GM19463 (cell line): Measurements from ENCODE around the gene TMEM214.

Experiments
- ATAC-seq: cut with Tn5 transposase; IDR thresholded peaks from one replicate; pipeline ENCODE4 v1.9.1; 2021; ENCODE audit warnings: mild to moderate bottlenecking, moderate library complexity; ENCODE audit not compliant: unreplicated experiment

TMEM214 gene, protein sequence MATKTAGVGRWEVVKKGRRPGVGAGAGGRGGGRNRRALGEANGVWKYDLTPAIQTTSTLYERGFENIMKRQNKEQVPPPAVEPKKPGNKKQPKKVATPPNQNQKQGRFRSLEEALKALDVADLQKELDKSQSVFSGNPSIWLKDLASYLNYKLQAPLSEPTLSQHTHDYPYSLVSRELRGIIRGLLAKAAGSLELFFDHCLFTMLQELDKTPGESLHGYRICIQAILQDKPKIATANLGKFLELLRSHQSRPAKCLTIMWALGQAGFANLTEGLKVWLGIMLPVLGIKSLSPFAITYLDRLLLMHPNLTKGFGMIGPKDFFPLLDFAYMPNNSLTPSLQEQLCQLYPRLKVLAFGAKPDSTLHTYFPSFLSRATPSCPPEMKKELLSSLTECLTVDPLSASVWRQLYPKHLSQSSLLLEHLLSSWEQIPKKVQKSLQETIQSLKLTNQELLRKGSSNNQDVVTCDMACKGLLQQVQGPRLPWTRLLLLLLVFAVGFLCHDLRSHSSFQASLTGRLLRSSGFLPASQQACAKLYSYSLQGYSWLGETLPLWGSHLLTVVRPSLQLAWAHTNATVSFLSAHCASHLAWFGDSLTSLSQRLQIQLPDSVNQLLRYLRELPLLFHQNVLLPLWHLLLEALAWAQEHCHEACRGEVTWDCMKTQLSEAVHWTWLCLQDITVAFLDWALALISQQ

DNA sequence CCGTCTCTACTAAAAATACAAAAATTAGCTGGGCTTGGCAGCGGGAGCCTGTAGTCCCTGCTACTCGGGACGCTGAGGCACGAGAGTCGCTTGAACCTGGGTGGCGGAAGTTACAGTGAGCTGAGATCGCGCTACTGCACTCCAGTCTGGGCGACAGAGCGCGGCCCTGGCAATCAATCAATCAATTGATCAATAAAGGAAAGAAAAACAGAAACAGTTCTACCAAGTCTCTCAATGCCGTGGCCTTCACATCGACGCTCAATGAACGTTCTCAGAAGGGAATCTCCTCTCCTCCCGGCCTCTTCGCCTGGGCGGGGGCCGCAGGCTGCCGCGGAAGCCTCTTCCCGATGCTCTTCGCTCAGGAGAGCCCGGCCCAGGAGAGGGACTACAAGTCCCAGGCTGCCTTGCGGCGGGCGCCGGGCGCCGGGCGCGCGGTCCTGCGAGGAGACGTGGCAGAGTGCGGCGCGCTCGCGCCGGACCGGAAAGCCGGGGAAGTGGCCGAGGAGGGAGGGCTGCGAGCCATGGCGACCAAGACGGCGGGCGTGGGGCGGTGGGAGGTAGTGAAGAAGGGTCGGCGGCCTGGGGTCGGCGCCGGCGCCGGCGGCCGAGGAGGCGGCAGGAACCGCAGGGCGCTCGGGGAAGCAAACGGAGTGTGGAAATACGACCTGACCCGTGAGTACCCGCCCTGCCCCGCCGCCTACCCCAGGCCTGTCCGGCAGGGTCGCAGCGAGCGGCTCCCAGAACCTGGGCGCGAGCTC lies at the start of gene TMEM214:
Gene TMEM214 (plus strand): TSS at position 471 of the 758 bp plus-strand sequence. CDS start 51 bp downstream, at position 522.
- ATAC-seq = peak; percentile 96

DNA sequence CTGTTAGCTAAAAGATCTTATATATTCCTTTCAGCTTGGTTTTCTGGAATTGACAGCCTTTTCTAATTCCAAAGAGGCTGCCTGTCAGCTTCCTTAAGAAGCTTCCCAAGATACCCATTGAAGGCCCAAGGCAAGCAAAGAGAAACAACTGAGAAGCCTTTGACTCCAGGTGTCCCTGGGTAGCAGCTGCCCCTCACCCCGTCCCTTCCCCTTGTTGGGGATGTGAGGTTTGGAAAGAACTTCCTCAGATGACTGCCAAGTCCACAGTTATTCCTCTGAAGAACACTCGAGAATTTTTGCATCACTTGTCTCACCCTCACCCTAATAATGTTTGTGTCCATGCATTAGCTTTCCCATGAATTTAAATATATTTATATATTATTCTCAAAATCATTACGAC lies 49.0 kb upstream of the TMEM214 start:
- ATAC-seq = no peak

DNA sequence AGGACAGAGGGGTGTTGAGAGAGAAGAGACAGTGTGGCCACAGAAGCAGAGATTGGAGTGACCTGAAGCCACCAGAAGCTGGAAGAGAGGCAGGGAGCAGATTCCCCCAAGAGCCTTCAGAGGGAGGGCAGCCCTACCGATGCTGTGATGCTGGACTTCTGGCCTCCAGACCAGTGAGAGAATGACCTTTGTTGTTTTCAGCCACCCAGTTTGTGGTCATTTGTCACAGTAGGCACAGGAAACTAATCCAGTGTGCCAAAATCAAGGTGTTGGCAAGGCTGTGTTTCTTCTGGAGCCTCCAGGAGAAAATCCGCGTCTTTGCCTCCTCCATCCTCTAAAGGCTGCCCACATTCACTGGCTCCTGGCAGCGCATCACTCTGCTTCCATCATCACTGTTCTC lies 47.0 kb upstream of the TMEM214 start:
- no peak for ATAC-seq

DNA sequence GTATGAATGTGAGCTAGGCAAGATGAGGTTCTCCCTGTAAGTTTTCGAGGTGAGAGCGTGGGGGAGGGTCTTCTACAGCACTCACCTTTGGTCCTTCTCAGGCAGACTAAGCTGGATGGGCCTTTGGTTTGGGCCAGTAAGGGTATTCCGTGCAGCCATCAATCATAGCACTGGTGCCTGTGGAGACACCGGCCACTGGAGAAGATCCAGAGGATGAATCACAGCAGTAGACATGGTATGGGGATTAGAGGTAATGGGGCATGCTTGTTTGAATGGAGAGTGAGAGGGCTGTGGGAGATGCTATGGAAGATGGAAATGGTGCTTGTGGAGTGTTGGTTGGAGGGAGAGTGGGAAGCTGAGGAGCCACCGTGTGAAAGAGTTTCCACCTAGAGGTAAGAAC lies 46.2 kb upstream of the TMEM214 start:
- no peak for ATAC-seq

DNA sequence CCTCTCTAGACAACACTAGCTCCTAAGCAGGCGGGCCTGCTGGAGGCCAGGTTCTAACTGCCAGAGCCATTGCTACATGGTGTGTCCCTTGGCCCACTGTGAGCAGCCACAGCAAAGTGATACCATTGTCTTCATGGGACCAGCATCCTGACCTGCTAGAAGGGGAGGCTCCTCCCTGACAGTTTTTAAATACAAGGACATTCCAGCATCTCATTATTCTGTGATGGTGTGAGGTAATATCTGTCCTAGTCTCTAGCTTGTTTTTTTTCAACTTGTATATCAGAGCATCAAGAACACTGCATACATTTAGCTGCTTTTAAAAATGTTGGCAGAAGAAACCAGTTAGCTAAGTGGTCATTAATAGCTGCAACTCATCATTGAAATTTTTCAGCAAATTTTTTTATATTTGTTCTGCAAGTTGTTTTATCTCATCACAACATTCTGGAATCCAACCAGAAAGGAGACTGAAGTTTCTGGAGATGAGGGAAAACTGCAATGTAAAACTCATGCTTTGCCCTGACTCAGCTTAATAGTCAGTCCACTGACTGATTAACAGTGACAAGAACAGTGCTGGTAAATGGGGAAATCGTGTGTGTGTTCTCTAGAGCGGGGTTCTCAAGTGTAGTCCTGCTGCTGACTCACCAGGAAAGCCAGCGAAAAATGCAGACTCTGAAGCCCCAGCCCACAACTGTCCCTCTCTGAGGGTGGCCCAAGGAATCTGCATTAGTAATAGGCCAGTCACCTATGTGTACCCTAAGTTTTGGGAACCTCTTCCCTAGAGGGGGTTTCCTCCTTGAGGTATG lies 44.5 kb upstream of the TMEM214 start:
- ATAC-seq = no peak

DNA sequence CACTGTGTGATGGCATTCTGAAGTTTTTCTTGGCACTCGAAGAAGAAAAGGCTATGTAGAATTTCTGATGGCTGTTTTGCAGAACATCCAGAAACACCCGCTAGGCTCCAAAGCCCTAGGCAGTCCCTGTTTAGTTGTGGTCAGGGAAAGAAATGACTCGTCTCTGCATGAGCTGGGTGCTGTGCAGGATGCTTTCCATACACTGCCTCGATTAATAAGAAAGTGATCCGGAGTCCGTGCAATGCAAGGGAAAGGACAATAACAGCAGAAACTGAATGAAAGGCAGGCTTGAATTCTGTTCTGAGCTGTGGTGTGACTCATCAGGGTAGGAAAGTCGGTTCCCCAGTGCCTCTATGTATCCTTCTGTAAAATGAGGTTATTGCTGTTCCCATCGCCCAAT lies 43.6 kb upstream of the TMEM214 start:
- no peak for ATAC-seq

DNA sequence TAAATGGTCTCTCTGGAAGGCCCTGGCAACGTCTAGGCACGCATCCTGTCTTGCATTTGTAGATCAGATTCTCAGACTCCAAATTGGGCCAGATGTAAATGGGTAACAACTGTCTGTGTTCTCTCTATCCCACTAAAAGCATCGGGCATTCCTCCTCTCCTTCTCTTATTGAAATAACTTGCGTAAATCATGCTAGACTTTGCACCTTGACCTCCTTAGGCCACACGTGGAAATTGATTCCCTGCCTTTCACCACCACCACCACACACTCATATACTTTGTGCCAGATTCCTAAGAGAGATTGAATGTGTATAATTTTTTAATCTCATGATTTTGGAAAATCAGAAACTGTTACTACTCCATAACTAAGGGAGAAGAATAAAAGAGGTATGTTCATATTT lies 41.0 kb upstream of the TMEM214 start:
- ATAC-seq = no peak

DNA sequence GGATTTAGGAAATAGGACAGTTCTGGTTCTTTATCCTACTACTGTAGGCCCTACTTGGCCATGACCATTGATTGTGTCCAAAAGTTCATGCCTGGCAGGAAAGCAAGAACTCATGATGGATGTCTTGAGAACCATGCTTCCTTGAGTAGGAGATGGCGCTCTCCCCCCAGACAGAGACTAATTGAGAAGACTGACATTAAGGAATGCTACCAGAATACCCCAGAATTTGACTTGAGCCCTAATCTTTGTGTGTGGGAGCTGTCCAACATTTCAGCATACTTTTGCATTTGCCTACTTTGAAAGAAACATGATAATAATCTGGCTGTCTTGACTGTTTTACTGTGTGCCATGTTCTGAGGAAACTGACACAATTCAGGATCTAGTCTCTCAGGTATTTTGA lies 39.0 kb upstream of the TMEM214 start:
- no peak for ATAC-seq

DNA sequence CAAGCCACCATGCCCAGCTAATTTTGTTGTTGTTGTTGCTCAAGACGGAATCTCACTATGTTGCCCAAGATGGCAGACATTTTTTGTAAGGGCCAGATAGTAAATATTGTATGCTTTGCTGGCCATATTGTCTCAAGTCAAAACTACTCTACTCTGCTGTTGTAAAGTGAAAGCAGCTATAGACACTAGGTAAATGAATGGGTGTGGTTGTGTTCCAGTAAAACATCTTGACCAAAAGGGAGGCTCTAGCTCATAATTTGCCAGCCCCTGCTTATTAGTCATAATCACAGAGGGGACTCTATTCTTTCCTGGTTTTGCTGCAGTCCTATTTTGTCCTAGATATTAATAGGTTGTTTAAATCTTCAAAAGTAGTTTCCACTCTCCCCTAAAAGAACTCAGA lies 37.8 kb upstream of the TMEM214 start:
- no peak for ATAC-seq

DNA sequence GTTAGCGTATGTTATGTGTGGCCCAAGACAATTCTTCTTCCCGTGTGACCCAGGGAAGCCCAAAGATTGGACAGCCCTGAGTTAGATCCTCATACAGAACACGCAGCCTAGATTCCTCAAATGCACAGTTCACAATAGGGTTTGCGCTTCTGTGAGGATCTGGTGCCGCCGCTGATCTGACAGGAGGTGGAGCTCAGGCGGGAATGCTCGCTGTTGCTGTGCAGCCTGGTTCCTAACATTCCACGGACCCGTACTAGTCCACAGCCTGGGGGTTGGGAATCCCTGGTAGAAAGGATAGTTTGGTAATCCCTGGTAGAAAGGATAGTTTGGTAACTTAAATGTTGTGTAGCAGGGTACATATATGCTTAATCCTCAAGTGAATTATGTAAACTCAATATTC lies 35.4 kb upstream of the TMEM214 start:
- ATAC-seq = no peak

DNA sequence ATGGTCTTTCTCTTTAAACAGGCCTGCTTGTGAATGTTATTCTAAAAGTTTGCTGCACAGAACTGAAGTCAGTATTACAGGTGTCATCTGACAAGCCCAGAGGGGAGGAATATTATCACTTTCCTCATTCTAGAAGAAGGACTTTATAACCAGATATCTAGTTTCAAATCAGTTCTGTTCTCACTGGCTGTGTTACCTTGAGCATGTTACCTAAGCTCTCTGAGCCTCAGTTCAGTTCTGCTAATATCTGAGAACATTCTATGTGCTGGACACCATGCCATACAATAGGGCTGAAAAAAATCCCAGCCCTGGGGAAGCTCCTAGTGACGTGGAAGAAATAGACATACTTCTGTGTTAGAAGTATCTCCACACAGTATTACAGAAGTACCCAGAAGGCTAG lies 34.4 kb upstream of the TMEM214 start:
- no peak for ATAC-seq

DNA sequence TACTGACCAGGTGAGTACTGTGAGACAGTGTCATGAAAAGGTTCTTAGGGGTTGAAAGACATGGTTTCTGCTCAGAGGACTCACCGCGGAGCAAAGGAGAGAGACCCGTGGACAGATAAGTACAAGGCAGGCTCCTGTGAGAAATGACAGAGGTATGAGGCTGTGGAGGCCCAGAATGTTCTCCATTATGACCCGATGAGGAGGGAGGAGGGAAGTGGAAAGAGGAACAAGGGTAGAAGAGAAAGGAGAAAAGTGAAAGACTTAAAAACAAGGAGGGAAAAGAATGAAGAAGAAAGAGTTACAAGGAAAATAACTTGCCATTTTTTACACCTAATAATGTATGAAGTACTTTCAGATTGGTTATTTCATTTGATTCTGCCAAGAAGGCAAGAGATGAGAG lies 32.5 kb upstream of the TMEM214 start:
- no peak for ATAC-seq

DNA sequence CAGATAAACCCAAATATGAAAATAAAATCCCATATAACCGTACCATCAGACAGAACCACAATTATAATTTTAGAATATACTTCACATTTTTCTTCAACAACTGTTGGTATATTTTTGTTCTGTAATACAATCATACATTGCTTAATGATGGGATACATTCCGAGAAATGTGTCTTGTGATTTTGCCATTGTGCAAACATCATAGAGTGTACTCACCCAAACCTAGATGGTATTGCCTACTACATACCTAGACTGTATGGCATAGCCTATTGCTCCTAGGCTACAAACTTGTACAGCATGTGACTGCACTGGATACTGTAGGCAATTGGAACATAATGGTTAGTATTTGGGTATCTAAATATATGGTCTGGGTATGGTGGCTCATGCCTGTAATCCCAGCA lies 31.8 kb upstream of the TMEM214 start:
- ATAC-seq = no peak

DNA sequence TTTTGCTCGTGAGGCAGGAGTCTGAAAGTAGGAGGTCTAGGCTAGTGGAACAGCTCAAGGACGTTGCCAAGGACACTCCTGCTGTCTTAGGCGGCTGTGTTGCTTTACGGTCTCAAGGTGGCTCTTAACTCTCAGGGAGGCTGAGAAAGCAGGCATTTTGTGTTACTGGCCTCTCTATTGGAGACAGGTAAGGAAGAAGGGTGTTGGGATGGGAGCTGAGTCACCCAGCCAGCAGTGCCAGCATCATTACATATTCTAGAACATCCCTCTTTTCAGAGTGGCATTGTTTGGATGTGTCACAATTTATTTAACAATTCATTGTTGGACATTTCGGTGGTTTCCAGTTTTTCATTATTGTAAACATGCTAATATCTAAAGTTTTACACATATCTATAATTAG lies 30.8 kb upstream of the TMEM214 start:
- ATAC-seq = no peak

DNA sequence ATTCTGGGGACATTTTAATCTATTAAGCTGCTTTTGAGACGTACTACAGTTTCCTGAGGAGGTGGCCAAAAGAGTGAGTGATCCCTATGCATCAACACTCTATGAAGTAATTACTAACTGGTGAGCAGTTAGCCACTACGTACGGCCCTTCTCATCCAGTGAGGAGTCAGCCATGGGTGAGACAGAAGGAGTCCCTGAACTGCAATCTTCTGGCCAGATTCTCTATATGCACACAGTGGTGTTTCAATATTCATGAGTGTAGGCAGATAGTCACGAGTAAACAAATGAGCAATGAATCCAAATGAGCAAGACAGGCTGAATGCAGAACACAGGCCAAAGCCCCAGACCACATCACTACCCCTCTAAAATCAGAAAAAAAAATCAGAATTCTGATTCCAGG lies 29.8 kb upstream of the TMEM214 start:
- no peak for ATAC-seq

DNA sequence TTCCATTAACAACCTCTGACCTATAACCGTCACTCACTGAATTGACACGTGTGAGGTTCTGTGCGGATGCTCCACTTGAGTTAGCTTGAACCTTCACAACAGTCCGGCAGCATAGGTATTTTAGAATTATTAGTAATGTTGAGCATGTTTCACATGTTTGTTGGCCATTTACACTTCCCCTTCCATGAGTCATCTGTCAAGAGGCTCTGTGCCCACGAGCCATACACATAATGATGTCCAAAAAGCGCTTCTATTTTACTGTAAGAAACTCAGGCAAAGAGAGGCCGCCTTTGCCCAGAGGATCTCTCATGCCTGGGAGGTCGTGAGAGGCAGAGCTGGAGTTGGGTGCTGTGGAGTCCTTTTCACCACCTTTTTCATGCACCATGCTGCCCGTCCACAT lies 28.9 kb upstream of the TMEM214 start:
- no peak for ATAC-seq

DNA sequence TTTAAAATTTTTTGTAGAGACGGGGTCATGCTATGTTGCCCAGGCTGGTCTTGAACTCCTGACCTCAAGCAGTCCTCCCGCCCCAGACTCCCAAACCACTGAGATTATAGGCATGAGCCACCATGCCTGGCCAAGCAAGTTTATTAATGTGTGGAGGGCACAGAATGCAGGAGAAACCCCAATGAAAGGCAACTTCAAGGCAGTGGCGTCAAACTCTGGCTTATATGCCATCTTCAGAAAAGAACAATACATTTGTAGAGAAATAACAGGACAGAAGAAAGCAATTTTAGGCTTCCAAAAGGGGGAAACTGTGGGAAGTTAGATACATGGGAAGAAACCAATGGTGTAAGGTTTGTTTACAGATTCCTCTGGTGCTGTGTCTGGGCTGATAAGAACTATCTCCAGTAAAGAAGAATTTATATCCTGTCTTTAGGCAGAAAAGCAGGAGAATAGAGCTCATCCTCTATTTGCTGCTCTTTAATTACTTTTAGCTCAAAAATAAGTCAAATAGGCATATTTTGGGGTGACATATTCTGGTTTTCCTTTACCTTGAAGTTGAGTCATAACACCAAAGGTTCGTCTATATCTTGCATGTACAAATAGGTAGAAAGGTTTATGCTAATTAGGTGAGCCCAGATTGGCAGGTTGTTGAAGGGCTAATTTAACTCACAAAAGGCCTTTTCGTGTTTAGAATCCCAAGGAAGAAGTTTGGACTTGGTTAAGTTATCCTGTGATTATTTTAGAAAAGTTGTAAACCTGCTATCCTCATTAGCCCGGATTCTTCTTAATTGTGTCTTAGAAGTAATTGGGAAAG lies 26.0 kb upstream of the TMEM214 start:
- ATAC-seq = no peak

DNA sequence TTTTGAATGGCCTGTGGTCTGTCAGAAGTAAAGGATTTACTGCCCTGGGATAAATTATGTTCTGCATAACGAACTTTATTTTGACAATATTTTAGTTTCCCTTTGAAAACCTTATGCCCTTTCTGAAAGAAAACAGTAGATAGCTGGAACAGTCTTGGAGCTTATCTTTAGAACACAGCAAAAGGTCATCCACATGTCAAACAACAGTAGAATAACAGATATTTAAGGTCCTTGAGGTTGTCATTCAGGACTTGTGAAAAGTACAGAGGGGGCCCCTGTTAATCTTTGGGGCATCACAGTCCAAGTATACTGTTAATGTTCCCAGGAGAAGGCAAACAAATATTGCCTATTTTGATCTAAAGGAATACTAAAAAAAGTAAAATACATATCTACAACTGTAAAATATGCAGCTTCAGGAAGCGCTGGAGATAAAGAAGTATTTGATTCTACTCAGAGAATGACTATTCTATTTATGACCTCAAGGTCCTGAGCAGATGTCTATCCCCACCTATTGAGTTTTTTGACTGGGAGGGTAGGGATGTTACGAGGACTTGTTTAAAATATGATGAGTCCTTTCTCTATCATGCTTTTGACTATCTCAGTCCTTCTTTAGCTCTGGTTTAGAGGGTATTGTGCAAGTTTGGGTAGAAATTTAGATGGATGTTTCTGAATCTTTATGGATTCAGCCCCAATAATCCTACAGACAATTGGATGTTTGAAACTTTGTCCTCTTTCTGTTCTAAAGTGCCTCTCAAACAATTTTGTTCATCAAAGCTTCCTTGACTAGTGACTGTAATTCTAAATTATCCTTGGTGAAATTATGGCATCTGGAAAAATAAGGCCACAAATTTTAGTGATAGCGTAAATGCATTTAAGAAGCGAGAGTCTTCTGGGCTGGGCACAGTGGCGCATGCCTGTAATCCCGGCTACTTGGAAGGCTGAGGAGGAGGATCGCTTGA lies 25.1 kb upstream of the TMEM214 start:
- ATAC-seq = no peak

DNA sequence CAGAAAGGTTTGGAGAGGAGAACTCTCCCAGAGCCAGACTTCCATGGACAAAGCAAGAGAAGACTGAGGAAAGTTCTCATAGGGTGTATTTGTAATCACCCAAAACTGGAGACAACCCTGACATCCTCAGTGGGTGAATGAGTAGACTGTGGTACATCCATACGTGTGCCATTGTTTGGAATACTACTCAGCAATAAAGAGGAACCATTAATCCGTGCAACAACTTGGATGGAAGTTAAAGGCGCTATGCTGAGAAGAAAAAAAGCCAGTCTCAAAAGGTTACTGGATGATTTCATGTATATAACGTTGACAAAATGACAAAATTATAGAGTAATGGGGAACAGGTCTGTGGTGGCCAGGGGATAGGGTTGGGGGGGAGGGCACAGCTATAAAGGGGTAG lies 24.1 kb upstream of the TMEM214 start:
- ATAC-seq = no peak
